Fibroblast of lung (primary cell): ENCODE data around the gene USP11. TPM values are rescaled to one million over a fixed set of nuclear protein-coding genes. Genes with fewer than 3 reads are reported as not detected.

Experiments
- DNase-seq, 2 donors: peaks; one replicate each; pipeline versions ENCODE4 v3.0.0 to v3.0.0-alpha.2; 2010; ENCODE audit warnings: low read depth in 2 of 2
- H2AFZ ChIP-seq: 2 replicates; pipeline ENCODE4 v1.5.1; 2012; ENCODE audit warnings: low read length, control low read depth, inconsistent platforms
- H3K27ac ChIP-seq: 2 replicates; pipeline ENCODE4 v1.5.1; 2011; ENCODE audit warnings: low read length, control low read depth; ENCODE audit not compliant: insufficient read depth
- H3K27me3 ChIP-seq: 2 replicates; pipeline ENCODE4 v1.5.1; 2011; ENCODE audit warnings: mild to moderate bottlenecking, low read length; ENCODE audit not compliant: control insufficient read depth, insufficient read depth
- H3K36me3 ChIP-seq: 2 replicates; pipeline ENCODE4 v1.5.1; 2011; ENCODE audit warnings: low read length; ENCODE audit not compliant: control insufficient read depth, insufficient read depth
- H3K4me1 ChIP-seq: 2 replicates; pipeline ENCODE4 v1.5.1; 2011; ENCODE audit warnings: low read length; ENCODE audit not compliant: control insufficient read depth, insufficient read depth; ENCODE audit errors: extremely low read depth
- H3K4me2 ChIP-seq: 2 replicates; pipeline ENCODE4 v1.5.1; 2011; ENCODE audit warnings: low read length, control low read depth; ENCODE audit not compliant: insufficient read depth; ENCODE audit errors: extremely low read depth
- H3K4me3 ChIP-seq, 4 experiments: fragments of 200-600 bp in 1 of 4; sonication (generic) in 1 of 4; replicated peaks in 1 of 4; 2 replicates each; pipeline ENCODE4 v1.5.1; 2011 to 2016; ENCODE audit warnings: low read length in 4 of 4, low read depth in 3 of 4, mild to moderate bottlenecking in 3 of 4, control low read depth in 2 of 4, inconsistent platforms in 1 of 4, mixed read lengths in 1 of 4; ENCODE audit not compliant: insufficient read depth in 1 of 4; ENCODE audit errors: control extremely low read depth in 1 of 4
- H3K79me2 ChIP-seq: 2 replicates; pipeline ENCODE4 v1.5.1; 2012; ENCODE audit warnings: mild to moderate bottlenecking, low read length, inconsistent platforms; ENCODE audit not compliant: control insufficient read depth, insufficient read depth
- H3K9ac ChIP-seq: 2 replicates; pipeline ENCODE4 v1.5.1; 2011; ENCODE audit warnings: mild to moderate bottlenecking, low read length, control low read depth; ENCODE audit not compliant: insufficient read depth
- H3K9me3 ChIP-seq: 2 replicates; pipeline ENCODE4 v1.5.1; 2012; ENCODE audit warnings: low read depth, low read length; ENCODE audit not compliant: control insufficient read depth, insufficient read depth
- H4K20me1 ChIP-seq: 2 replicates; pipeline ENCODE4 v1.5.1; 2011; ENCODE audit warnings: low read length; ENCODE audit not compliant: control insufficient read depth, insufficient read depth; ENCODE audit errors: extremely low read depth
- CTCF ChIP-seq, 2 donors: IDR thresholded peaks in 1 of 2; conservative IDR thresholded peaks in 1 of 2; 1 replicate in 1 of 2; 2 replicates in 1 of 2; pipeline ENCODE4 v1.5.1; 2011 to 2012; ENCODE audit warnings: low read length in 2 of 2, control low read depth in 1 of 2, inconsistent platforms in 1 of 2, low read depth in 1 of 2, mild to moderate bottlenecking in 1 of 2
- EZH2 ChIP-seq: IDR thresholded peaks from 2 replicates; pipeline ENCODE4 v1.5.1; 2012; ENCODE audit warnings: low read length, control low read depth, mild to moderate bottlenecking; ENCODE audit errors: missing control alignments
- polyA plus RNA-seq, 2 donors: library from polyadenylated mRNA; depleted of rRNA in 1 of 2; stranded (reverse) in 1 of 2; unstranded in 1 of 2; fragments of >200 nt; gene quantifications; 2 replicates each; pipeline ENCODE4 v1.2.1, GENCODE V29; 2011 to 2012; ENCODE audit warnings: missing spikeins in 1 of 2
- total RNA-seq: library from RNA; depleted of rRNA; stranded (reverse); fragments of >200 nt; gene quantifications from 2 replicates; pipeline ENCODE4 v1.2.1, GENCODE V29; 2014

USP11 gene
- total and polyA plus RNA-seq, 2 donors (not counting 1 experiment from before 2014, with no cell fraction given): 24.6 to 47.9 TPM

DNA sequence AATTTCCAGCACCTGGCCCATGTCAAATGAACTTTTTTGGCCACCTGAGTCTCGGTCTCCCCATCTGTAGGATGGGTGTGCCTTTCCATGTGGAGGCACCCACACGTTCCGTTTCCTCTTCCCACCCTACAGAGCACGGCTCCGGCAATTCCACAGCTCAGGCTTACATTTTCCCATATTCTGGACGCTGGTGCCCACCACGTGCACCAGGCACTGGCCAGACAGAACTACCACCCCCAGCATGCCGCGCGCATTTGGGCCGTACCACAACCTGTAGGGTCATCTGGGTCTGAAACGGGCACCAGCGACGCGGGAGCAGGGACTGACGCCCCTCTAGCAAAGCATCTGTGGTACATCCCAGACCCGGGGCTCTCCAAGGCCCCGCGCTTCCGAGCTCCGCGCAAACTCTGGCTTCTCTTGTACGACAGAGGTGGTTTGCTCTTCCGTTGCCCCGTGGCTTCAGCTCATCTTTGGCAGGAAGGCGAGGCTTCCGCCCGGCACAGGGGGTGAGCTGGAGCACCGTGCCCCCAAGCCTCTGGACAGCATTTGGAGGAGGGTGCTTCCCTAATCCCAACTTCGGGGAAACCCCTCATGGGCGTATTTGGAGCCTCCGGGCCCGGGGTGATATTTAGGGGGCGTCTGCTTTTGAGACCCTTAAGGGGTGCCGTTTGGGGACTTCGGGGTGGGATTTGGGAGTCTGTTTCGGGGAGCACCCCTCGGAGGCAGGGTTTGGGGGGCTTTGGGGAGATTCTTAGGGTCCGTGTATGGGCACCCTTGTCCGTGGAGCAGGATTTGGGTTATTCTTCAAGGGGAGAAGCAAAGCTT, 42.2 kb upstream of the USP11 start:
- Histone ChIP-seq H3K4me1 (peaks cover 5% of the 10 kb centered on the region), H3K36me3 (peaks cover 8% of the 10 kb centered on the region), H3K9me3 (no peaks in the 10 kb centered on the region), H3K4me3 (peak overlapping the region; percentile 46 to 70 (median 64)), H4K20me1 (no peaks in the 10 kb centered on the region), H3K4me2 (peak overlapping the region; percentile 69), H3K9ac (peak overlapping the region; percentile 13), H3K27ac (peak overlapping the region; percentile 43), H2AFZ (peak overlapping the region; percentile 20), H3K27me3 (no peaks in the 10 kb centered on the region), H3K79me2 (peaks cover 19% of the 10 kb centered on the region)
- TF ChIP-seq CTCF (conservative IDR thresholded peaks at IDR 0.05 in 1 of 2, IDR thresholded peaks at IDR 0.05 in 1 of 2; ENCODE audit: low read depth in 1 of 2, low read length in 2 of 2) (no peak), EZH2 (no peak)
- peak; percentile 92 to 94 for DNase-seq

GRCh38 chrX:47191331-47191730, 41.5 kb upstream of the USP11 start:
- Histone ChIP-seq H4K20me1 (no peaks in the 10 kb centered on the region), H3K4me2 (peak overlapping the region; percentile 69), H3K4me1 (peaks cover 6% of the 10 kb centered on the region), H2AFZ (peak overlapping the region; percentile 20), H3K9ac (peak overlapping the region; percentile 13), H3K27me3 (no peaks in the 10 kb centered on the region), H3K79me2 (peaks cover 25% of the 10 kb centered on the region), H3K36me3 (peaks cover 4% of the 10 kb centered on the region), H3K9me3 (no peaks in the 10 kb centered on the region), H3K27ac (peak overlapping the region; percentile 43), H3K4me3 (peak overlapping the region; percentile 46 to 70 (median 64))
- DNase-seq: no peak
- TF ChIP-seq CTCF (conservative IDR thresholded peaks at IDR 0.05 in 1 of 2, IDR thresholded peaks at IDR 0.05 in 1 of 2; ENCODE audit: low read depth in 1 of 2, low read length in 2 of 2) (no peak), EZH2 (no peak)

DNA sequence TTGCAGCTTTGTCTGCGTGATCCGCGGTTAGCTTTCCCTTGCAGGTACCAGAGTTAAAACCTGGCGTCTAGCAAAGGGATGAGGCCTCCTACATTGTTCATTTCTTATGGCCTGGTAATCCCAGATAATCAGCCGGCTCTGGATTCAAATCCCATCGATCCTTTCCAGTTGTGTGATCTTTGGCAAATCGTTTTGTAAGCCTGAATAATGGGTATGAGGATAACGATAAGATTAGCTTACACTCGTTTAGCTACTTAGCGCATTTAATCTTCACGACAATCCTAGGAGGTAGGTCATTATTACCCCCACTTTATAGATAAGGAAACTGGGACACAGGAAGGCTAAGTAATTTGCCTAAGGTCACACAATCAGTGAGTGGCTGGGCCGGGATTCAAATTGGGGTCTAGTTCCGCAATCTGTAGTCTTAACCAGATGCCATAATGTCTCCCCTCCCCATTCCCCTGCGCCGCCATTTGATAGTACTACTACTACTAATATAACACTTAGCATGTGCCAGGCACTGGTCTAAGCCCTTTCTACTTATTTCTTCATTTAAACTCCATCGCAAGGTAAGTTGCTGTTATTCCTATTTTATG, 40.9 kb upstream of the USP11 start:
- peaks cover under 1% of the 10 kb centered on the region for H3K36me3 ChIP-seq
- H3K79me2 ChIP-seq: peaks cover 31% of the 10 kb centered on the region
- H3K4me2 ChIP-seq: peak overlapping the region; percentile 69
- no peak for DNase-seq
- peak overlapping the region; percentile 46 to 70 (median 64) for H3K4me3 ChIP-seq
- no peaks in the 10 kb centered on the region for H3K27me3 ChIP-seq
- no peak overlapping the region for H3K27ac ChIP-seq
- no peak overlapping the region for H3K9ac ChIP-seq
- H3K9me3 ChIP-seq: no peaks in the 10 kb centered on the region
- TF ChIP-seq EZH2 (no peak), CTCF (conservative IDR thresholded peaks at IDR 0.05 in 1 of 2, IDR thresholded peaks at IDR 0.05 in 1 of 2; ENCODE audit: low read depth in 1 of 2, low read length in 2 of 2) (no peak)
- no peak overlapping the region for H2AFZ ChIP-seq
- H3K4me1 ChIP-seq: peaks cover 8% of the 10 kb centered on the region
- no peaks in the 10 kb centered on the region for H4K20me1 ChIP-seq
